Activated naive CD8-positive, alpha-beta T cell treated with anti-CD3 and anti-CD28 coated beads for 36 hours (primary cell): ENCODE data around the gene OSM. TPM values are rescaled to one million over a fixed set of nuclear protein-coding genes. Genes with fewer than 3 reads are reported as not detected.

ENCODE experiments used
- DNase-seq: peaks from one replicate; pipeline ENCODE4 v3.0.0; 2021
- H3K27ac Mint-ChIP-seq: one replicate; pipeline ENCODE4 v1.8.0; 2022; ENCODE audit warnings: mild to moderate bottlenecking, moderate library complexity, mixed read lengths
- H3K27me3 Mint-ChIP-seq: one replicate; pipeline ENCODE4 v1.8.0; 2022; ENCODE audit warnings: mild to moderate bottlenecking, mixed read lengths
- H3K36me3 Mint-ChIP-seq: one replicate; pipeline ENCODE4 v1.8.0; 2021; ENCODE audit warnings: mild to moderate bottlenecking, mixed read lengths
- H3K4me1 Mint-ChIP-seq: one replicate; pipeline ENCODE4 v1.8.0; 2021; ENCODE audit warnings: mixed read lengths
- H3K4me3 Mint-ChIP-seq: one replicate; pipeline ENCODE4 v1.8.0; 2022; ENCODE audit warnings: mild to moderate bottlenecking, moderate library complexity, mixed read lengths
- H3K9me3 Mint-ChIP-seq: one replicate; pipeline ENCODE4 v1.8.0; 2022; ENCODE audit warnings: mixed read lengths
- total RNA-seq, 2 experiments: library from RNA; stranded (reverse); gene quantifications; one replicate each; pipeline ENCODE4 v1.2.3, GENCODE V29; 2021

Gene OSM
- total RNA-seq, 2 experiments from 2014 or later: 47.9 to 50.7 TPM

DNA sequence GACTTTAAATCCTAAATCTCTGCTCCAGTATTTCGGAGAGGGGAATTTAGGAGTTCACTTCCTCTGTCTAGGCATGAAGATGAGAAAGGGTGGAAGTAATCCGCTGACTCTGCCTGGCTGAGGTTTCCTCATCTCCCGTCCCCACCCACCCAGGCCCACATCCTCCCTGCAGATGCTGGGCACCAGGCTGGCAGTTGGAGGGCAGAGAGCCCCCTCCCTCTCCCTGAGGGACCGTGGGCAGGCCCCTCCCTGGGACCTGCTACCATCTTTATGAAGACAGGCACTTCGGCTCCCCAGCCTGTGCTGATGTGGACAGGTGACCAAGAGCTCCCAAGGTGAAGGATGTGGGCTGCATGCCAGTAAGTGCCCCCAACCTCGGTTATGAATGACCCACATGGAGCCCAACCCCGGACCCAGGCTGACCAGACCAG lies 16.0 kb upstream of the OSM start:
- Mint-ChIP-seq H3K27ac (no peak overlapping the region), H3K4me3 (no peak overlapping the region), H3K27me3 (no peaks in the 10 kb centered on the region)

DNA sequence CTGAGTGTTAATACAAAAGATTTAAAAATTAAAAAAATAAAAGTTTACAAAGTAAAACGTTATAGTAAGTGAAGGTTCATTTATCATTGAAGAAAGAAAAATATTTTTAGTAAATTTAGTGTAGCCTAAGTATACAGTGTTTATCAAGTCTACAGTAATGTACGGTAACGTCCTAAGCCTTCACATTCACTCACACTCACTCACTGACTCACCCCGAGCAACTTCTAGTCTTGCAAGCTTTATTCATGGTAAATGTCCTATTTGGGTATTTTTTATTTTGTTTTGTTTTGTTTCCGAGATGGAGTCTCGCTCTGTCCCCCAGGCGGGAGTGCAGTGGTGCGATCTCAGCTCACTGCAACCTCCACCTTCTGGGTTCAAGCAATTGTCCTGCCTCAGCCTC lies 13.9 kb upstream of the OSM start:
- no peaks in the 10 kb centered on the region for H3K27me3 Mint-ChIP-seq
- peaks cover 2% of the 10 kb centered on the region for H3K9me3 Mint-ChIP-seq
- H3K4me3 Mint-ChIP-seq: no peak overlapping the region
- no peaks in the 10 kb centered on the region for H3K36me3 Mint-ChIP-seq
- DNase-seq: no peak
- H3K27ac Mint-ChIP-seq: no peak overlapping the region
- H3K4me1 Mint-ChIP-seq: peaks cover 19% of the 10 kb centered on the region

More for the DNA sequence above, 16.0 kb upstream of the OSM start:
- DNase-seq: no peak
- Mint-ChIP-seq H3K4me1 (peaks cover 13% of the 10 kb centered on the region), H3K36me3 (no peaks in the 10 kb centered on the region), H3K9me3 (no peaks in the 10 kb centered on the region)

DNA sequence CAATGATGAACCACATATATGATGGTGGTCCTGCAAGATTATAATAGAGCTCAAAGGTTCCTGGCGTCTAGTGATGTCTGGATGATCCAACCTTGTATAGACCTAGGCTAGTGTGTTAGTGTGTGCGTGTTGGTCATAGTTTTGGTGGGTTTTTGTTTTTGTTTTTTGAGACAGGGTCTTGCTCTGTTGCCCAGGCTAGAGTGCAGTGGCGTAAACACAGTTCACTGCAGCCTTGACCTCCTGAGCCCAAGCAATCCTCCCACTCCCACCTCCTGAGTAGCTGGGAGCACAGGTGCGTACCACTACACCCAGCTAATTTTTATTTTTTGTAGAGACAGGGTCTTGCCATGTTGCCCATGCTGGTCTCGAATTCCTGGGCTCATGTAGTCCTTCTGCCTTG lies 13.3 kb upstream of the OSM start:
- Mint-ChIP-seq H3K4me1 (peaks cover 25% of the 10 kb centered on the region), H3K4me3 (no peak overlapping the region)
- DNase-seq: no peak

DNA sequence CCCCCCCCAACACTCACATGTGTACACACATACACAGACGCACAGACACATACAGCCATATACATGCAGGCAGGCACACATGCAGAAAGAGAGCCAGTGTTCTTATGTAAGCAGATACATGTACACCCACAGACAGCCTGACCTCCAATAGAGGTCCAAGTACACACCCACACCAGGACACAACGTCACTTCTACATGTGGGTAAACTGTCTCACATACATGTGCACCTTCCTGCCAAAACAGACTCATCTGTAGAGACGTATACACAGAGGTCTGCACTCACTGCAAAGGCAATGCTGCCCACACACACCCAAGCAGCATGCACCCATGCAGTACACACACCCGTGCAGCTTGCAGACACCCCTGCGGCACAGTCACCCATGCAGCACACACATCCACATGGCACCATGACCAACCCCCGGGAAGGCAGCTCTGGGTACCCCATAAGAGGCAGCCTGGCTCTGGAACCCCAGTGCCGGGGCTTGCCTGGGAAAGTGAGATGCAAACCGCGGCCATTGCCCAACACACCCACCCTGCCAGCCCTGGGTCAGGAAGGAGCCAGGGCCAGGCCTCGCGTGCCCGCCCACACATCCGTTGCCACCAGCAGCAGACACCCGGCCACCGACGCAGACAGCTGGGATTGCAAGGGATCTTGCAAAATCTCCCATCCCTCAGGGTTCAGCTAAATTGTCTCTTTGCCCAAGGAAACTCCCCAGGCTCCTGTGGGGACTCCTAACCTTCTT lies 12.6 kb upstream of the OSM start:
- Mint-ChIP-seq H3K9me3 (peaks cover 2% of the 10 kb centered on the region), H3K27ac (no peak overlapping the region), H3K4me1 (peaks cover 25% of the 10 kb centered on the region), H3K36me3 (peaks cover 4% of the 10 kb centered on the region), H3K27me3 (no peaks in the 10 kb centered on the region), H3K4me3 (no peak overlapping the region)
- no peak for DNase-seq

More for the DNA sequence above, 13.3 kb upstream of the OSM start:
- Mint-ChIP-seq H3K9me3 (peaks cover 2% of the 10 kb centered on the region), H3K27me3 (no peaks in the 10 kb centered on the region), H3K36me3 (peaks cover 4% of the 10 kb centered on the region), H3K27ac (no peak overlapping the region)

DNA sequence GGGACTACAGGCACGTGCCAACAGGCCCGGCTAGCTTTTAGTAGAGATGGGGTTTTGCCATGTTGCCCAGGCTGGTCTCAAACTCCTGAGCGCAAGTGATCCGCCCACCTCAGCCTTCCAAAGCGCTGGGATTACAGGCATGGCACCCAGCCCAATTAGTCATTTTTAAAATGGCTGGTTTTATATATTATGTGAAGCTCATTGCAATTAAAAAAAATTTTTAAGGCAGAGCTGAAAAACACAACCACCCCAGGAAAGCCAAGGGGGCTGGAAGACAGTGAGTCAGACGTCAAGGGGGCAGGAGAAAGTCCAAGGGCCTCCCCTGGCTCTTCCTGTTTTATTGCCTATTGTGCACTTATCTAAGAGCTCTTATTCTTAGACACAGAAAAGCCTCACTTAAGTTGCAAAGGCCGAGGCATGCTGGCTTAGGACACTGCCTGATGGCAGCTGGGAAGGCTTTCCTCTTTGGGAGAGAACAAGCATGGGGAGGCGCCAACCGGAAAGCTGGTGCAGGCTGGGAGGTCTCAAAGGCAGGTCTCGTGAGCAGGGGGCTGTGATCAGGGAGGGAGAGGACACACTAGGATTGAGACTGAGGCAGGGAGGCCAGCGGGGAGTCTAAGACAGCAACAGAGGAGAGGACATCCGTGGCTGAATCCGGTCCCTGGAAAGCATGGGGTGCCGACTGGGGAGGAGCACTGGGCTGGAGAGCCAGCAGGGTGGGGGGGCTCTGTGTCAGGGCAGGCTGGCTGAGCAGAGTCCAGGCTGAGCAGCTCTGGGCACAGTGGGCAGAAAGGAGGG lies 11.1 kb upstream of the OSM start:
- Mint-ChIP-seq H3K27me3 (no peaks in the 10 kb centered on the region), H3K4me3 (no peak overlapping the region), H3K4me1 (peaks cover 25% of the 10 kb centered on the region), H3K27ac (peak overlapping the region; percentile 38), H3K36me3 (peaks cover 4% of the 10 kb centered on the region), H3K9me3 (peaks cover 2% of the 10 kb centered on the region)
- no peak for DNase-seq

DNA sequence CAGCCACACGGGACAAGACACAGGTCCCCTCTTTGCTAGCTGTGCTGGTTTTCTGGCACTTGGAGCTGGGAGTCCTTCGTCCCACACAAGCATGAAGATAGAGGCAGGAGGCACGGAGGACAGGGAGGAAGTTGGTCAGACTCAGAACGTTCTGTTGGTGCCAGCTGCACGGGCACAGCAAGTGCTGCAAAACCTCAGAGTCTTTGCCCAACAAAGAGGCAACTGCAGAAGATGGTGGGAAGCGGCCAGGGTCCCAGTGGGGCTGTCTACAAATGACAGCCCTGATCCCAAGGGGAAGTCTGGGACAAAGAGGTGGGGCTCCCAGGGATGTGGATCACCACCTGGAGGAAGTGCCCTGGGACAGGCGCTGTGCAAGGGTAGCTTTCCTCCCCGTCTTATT lies 9.4 kb upstream of the OSM start:
- H3K27me3 Mint-ChIP-seq: no peaks in the 10 kb centered on the region
- peaks cover 2% of the 10 kb centered on the region for H3K9me3 Mint-ChIP-seq
- no peak for DNase-seq
- peaks cover 12% of the 10 kb centered on the region for H3K36me3 Mint-ChIP-seq
- H3K4me3 Mint-ChIP-seq: peak overlapping the region; percentile 1
- H3K27ac Mint-ChIP-seq: peak overlapping the region; percentile 72
- H3K4me1 Mint-ChIP-seq: peaks cover 25% of the 10 kb centered on the region

DNA sequence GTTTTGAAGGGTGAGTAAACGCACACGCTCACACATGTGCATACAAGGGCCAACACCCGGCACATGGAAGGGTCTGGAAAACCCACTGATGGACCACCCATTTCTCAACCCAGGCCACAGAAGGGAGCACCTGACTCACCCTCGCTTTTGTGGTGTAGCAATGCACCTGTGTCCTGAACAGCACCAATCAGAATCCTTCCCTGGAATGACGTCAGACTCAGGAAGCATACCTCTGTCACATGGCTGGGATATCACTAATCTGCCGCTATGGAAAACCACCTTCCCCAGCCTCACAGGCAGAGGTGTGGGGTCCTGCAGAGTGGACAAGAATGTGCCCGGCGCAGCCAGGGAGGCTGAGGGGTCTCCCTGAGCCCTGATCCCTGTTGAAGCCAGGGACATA lies 9.0 kb upstream of the OSM start:
- H3K4me1 Mint-ChIP-seq: peaks cover 25% of the 10 kb centered on the region
- peak overlapping the region; percentile 1 for H3K4me3 Mint-ChIP-seq
- DNase-seq: no peak
- peak overlapping the region; percentile 72 for H3K27ac Mint-ChIP-seq
- no peaks in the 10 kb centered on the region for H3K27me3 Mint-ChIP-seq
- peaks cover 12% of the 10 kb centered on the region for H3K36me3 Mint-ChIP-seq
- H3K9me3 Mint-ChIP-seq: peaks cover 2% of the 10 kb centered on the region

DNA sequence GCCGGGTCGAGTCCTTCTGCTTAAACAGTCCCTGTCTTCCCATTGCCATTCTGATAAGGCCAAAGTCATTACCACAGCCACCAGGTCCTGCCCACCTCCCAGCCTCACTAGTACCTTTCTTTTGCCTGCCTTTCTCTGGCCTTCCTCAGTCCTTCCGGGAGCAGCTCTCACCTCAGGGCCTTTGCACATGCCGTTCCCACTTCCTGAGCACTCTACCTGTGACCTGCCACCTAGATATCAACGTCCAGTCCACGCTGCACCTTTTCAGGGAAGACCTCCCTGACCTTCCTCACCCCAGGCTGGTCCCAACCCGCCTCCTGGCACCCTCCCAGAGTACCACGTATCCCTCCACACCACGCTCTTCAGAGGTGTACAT lies 7.8 kb upstream of the OSM start:
- H3K9me3 Mint-ChIP-seq: peaks cover 2% of the 10 kb centered on the region
- DNase-seq: no peak
- no peaks in the 10 kb centered on the region for H3K27me3 Mint-ChIP-seq
- H3K27ac Mint-ChIP-seq: no peak overlapping the region
- H3K36me3 Mint-ChIP-seq: peaks cover 12% of the 10 kb centered on the region
- no peak overlapping the region for H3K4me3 Mint-ChIP-seq
- peaks cover 22% of the 10 kb centered on the region for H3K4me1 Mint-ChIP-seq

DNA sequence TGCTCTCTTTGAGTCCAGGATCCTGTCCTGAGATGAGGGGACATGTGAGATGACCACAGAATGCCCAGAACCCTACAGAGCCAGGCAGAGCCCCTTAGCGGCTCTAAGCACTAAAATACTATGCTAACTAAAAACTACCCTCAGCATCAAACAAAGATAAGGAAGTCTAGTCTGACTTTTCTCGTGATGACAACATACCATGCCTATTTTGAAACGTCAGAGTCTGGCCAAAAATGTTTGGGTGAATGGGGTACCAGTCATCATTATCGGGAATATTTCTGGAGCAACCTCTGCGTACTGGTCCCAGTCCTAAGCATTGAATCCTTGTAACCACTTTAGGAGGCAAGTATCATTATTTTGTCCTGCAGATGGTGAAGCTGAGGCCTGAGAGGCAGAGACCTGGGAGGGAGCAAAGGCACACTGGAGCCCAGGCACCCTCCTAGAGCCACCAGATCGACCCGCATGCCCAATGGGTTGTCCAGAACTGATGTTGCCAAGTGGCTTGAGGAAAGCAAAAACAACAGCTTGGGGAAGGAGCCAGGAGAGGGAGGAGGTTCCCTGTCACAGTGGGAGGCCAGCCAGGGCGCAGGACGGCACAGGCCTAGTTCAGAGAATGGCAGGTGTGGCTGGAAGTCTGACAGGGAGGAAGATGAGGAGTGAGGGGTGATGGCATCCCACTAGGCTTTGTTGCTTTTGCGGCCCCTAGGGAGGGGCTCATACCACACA lies 7.2 kb upstream of the OSM start:
- H3K4me3 Mint-ChIP-seq: no peak overlapping the region
- peaks cover 24% of the 10 kb centered on the region for H3K4me1 Mint-ChIP-seq
- peaks cover 2% of the 10 kb centered on the region for H3K9me3 Mint-ChIP-seq
- H3K27ac Mint-ChIP-seq: no peak overlapping the region
- no peak for DNase-seq
- no peaks in the 10 kb centered on the region for H3K27me3 Mint-ChIP-seq
- peaks cover 14% of the 10 kb centered on the region for H3K36me3 Mint-ChIP-seq

DNA sequence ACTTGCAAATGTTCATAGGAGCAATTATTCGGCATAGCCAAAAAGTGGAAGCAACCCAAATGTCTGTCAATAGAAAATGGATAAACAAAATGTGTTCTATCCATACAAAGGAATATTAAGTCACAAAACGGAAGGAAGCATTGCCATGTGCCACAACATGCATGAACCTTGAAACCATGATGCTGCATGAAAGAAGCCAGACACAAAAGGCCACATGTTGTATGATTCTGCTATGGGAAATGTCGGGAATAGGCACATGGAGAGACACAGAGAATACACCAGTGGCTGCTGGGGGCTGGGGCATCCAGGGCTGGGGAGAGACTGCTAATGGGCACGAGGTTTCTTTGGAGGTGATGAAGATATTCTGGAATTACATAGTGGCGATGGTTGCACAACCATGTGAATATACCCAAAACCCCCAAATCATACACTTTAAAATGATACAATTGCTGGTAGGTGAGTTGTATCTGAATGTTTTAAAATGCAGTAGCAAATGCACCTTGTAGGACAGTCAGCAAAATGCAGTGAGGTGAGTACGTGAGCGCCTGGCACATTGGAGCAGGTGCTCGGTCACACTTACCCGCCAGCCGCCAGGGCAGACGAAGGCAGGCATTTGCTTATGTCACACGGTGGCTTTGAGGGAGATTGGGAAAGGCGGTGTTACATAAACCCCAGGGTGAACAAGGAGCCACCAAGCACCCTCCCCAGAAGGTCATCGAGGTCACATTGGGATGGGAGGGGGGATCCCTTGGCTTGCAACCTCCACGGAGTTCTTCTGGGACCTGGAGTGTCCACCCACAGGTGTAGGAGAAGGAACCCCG lies 6.3 kb upstream of the OSM start:
- peaks cover 2% of the 10 kb centered on the region for H3K9me3 Mint-ChIP-seq
- DNase-seq: no peak
- H3K36me3 Mint-ChIP-seq: peaks cover 19% of the 10 kb centered on the region
- H3K27me3 Mint-ChIP-seq: no peaks in the 10 kb centered on the region
- H3K27ac Mint-ChIP-seq: no peak overlapping the region
- no peak overlapping the region for H3K4me3 Mint-ChIP-seq
- peaks cover 32% of the 10 kb centered on the region for H3K4me1 Mint-ChIP-seq

DNA sequence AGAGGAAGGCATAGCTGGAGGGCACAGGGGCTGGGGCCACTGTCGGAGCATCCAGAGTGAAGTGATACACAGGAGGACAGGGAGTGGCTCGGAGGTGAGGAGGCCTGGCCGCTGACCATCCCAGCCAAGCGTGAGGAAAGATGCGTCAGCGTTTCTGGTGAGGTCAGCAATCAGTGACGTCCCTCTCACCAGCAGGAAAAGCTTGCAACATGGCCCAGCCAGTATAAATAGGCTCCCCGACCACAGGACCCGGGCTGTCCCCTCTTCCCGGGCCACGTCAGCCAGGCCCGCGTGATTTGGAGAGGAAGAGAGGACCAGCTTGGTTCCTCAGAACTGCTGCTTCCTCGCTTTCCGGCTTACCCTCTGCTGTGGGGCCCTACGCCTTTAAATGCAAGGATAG lies 4.2 kb upstream of the OSM start:
- Mint-ChIP-seq H3K4me3 (no peak overlapping the region), H3K36me3 (peaks cover 27% of the 10 kb centered on the region), H3K9me3 (no peaks in the 10 kb centered on the region), H3K27ac (no peak overlapping the region), H3K27me3 (peaks cover 3% of the 10 kb centered on the region), H3K4me1 (peaks cover 24% of the 10 kb centered on the region)
- DNase-seq: no peak

DNA sequence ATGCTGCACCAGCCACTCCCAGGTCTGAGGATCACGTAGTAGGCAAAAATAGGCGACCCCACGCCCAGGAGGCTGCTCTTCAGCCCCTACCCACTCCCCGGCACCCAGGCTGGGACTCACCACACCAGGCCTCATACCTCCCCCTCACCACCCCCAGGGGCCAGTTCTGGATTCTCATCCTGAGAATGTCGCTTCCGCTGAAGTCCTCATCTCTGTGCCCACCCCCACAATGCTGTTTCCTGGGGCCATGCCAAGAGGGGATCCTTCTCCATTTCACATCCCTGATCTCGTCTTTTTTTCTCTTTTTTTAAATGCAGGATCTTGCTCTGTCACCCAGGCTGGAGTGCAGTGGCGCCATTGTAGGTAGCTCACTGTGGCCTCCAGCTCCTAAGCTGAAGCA lies 1.7 kb upstream of the OSM start:
- DNase-seq: no peak
- Mint-ChIP-seq H3K9me3 (no peaks in the 10 kb centered on the region), H3K4me1 (peaks cover 28% of the 10 kb centered on the region), H3K36me3 (peaks cover 41% of the 10 kb centered on the region), H3K27me3 (peaks cover 3% of the 10 kb centered on the region), H3K27ac (peak overlapping the region; percentile 99), H3K4me3 (peak overlapping the region; percentile 95)

DNA sequence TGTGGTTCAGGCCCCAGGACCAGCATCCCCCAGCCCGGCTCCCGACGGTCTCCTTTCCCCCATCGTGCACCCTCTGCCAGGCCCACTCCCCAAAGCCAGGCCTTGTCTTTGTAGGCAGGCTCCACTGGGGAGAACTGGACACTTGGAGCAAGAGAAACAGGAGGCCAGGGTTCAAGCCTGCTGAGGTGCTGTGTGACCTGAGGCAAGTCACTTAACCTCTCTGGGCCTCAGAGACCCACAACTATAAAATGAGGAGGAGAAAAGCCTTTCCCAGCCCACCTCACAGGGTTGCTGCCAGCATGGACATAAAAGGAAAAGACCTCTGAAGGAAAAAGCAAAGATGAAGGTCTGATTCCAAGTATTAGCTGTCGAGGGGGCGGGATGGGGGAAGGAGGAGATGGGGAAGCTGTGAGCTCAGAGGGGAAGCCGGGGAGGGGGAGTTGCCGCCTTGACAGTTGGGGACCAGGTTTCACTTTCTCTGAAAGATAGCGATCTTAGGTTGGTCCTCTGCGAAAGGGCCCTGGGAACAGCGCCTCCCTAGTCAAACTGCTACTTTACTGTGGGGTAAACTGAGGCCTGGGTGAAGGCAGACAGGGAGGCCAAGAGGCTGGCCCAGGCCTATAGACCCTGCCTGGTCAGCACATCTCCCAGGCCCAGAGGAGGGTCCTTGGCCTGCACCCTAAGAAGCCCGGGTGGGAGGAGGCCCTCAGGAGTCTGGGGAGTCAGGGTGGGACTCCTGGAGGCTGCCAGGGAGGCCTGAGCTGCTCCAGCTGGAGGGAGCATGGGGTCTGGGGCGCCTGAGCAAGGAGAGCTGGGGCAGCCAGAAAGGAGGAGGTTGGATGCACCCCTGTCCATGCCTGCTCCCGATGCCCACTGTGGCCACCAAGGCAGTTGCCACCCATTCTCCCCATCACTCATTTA lies 991 bp upstream of the OSM start:
- H3K9me3 Mint-ChIP-seq: no peaks in the 10 kb centered on the region
- H3K36me3 Mint-ChIP-seq: peaks cover 46% of the 10 kb centered on the region
- peak; percentile 66 for DNase-seq
- peak overlapping the region; percentile 95 for H3K4me3 Mint-ChIP-seq
- H3K27ac Mint-ChIP-seq: peak overlapping the region; percentile 99
- H3K27me3 Mint-ChIP-seq: peaks cover 3% of the 10 kb centered on the region
- H3K4me1 Mint-ChIP-seq: peaks cover 33% of the 10 kb centered on the region
